OCI-LY3 (cell line): ENCODE measurements around the gene ZNF776.

Source experiments
- CTCF ChIP-seq: fragments of 200-600, 300-600 bp; sonication (generic); IDR thresholded peaks from 2 replicates; pipeline ENCODE4 v1.5.1; 2014; ENCODE audit warnings: antibody characterized with exemption, low read length, low read depth
- EZH2phosphoT487 ChIP-seq: fragments of 200-600 bp; shearing (Covaris generic); IDR thresholded peaks from 2 replicates; pipeline ENCODE4 v1.6.1; 2018; ENCODE audit warnings: antibody characterized with exemption, mixed run types, low read depth

- no peak for TF ChIP-seq EZH2phosphoT487
- no peak for TF ChIP-seq CTCF
Observed at GRCh38 chr19:57759096-57759495, 12.5 kb downstream of the ZNF776 start.
